ENCODE results near the gene LYPD6B. TPM values are rescaled to one million over a fixed set of nuclear protein-coding genes. Genes with fewer than 3 reads are reported as not detected.

Gene LYPD6B
- total RNA-seq, 2 experiments from 2014 or later: not detected

- Mint-ChIP-seq H3K4me3 (no peak overlapping the region), H3K27ac (no peak overlapping the region), H3K36me3 (peaks cover 3% of the 10 kb centered on the region), H3K27me3 (no peaks in the 10 kb centered on the region), H3K9me3 (no peaks in the 10 kb centered on the region), H3K4me1 (ENCODE audit: low read depth) (peaks cover 1% of the 10 kb centered on the region)
- peak; percentile 80 for DNase-seq
- CTCF ChIA-PET: interaction anchor here (0.6 to 6.8 kb wide), 42 partner anchors 8 to 581 kb away, joined by 3 to 93 read pairs (median 4); partner anchors contain the start of gene LYPD6B
- intact Hi-C loops (cut with micrococcal nuclease): loop anchor here (1.0 to 10.0 kb wide), 2 partner anchors 297 to 544 kb away; no protein-coding TSS in a partner anchor
- POLR2A ChIA-PET: no interaction called here
These were observed 21.1 kb upstream of the LYPD6B start for GRCh38 chr2:149017116-149017985.

GRCh38 chr2:149018981-149019380 lies 19.5 kb upstream of the LYPD6B start:
- POLR2A ChIA-PET: no interaction called here
- Mint-ChIP-seq H3K4me1 (ENCODE audit: low read depth) (peaks cover 1% of the 10 kb centered on the region), H3K27me3 (no peaks in the 10 kb centered on the region), H3K36me3 (peaks cover 4% of the 10 kb centered on the region), H3K9me3 (no peaks in the 10 kb centered on the region), H3K27ac (no peak overlapping the region), H3K4me3 (no peak overlapping the region)
- CTCF ChIA-PET: interaction anchor here (0.5 to 6.8 kb wide), 9 partner anchors 11 to 547 kb away, joined by 3 to 93 read pairs (median 17); no protein-coding TSS in a partner anchor
- no peak for DNase-seq
- intact Hi-C loops (cut with micrococcal nuclease): loop anchor here (10.0 kb wide), 1 partner anchor 296 kb away; no protein-coding TSS in a partner anchor

GRCh38 chr2:149019768-149020167 lies 18.7 kb upstream of the LYPD6B start:
- Mint-ChIP-seq H3K4me3 (no peak overlapping the region), H3K9me3 (no peaks in the 10 kb centered on the region), H3K4me1 (ENCODE audit: low read depth) (peaks cover 1% of the 10 kb centered on the region), H3K27me3 (no peaks in the 10 kb centered on the region), H3K27ac (no peak overlapping the region), H3K36me3 (peaks cover 4% of the 10 kb centered on the region)
- CTCF ChIA-PET: interaction anchor here (0.7 to 6.8 kb wide), 5 partner anchors 11 to 546 kb away, joined by 3 to 93 read pairs (median 25); no protein-coding TSS in a partner anchor
- POLR2A ChIA-PET: no interaction called here
- intact Hi-C loops (cut with micrococcal nuclease): loop anchor here (10.0 kb wide), 1 partner anchor 295 kb away; no protein-coding TSS in a partner anchor
- DNase-seq: no peak

- no peak overlapping the region for H3K4me3 Mint-ChIP-seq
- ChIA-PET CTCF (no interaction called here), POLR2A (no interaction called here)
- H3K36me3 Mint-ChIP-seq: peaks cover 4% of the 10 kb centered on the region
- no peak for DNase-seq
- no peaks in the 10 kb centered on the region for H3K9me3 Mint-ChIP-seq
- no peak overlapping the region for H3K27ac Mint-ChIP-seq
- intact Hi-C loops (cut with micrococcal nuclease): no loop called here
- no peaks in the 10 kb centered on the region for H3K27me3 Mint-ChIP-seq
- peaks cover 1% of the 10 kb centered on the region for H3K4me1 Mint-ChIP-seq (ENCODE audit: low read depth)
These were observed 18.1 kb upstream of the LYPD6B start for GRCh38 chr2:149020432-149020851.

GRCh38 chr2:149021271-149021719 lies 17.2 kb upstream of the LYPD6B start:
- ChIA-PET CTCF (no interaction called here), POLR2A (no interaction called here)
- no peak for DNase-seq
- Mint-ChIP-seq H3K9me3 (no peaks in the 10 kb centered on the region), H3K4me1 (ENCODE audit: low read depth) (peaks cover 1% of the 10 kb centered on the region), H3K36me3 (peaks cover 4% of the 10 kb centered on the region), H3K27me3 (no peaks in the 10 kb centered on the region), H3K27ac (no peak overlapping the region), H3K4me3 (no peak overlapping the region)
- intact Hi-C loops (cut with micrococcal nuclease): no loop called here

- intact Hi-C loops (cut with micrococcal nuclease): no loop called here
These were observed 16.7 kb upstream of the LYPD6B start for GRCh38 chr2:149021761-149022160.

GRCh38 chr2:149023091-149023490 lies 15.4 kb upstream of the LYPD6B start:
- intact Hi-C loops (cut with micrococcal nuclease): no loop called here
- POLR2A ChIA-PET: no interaction called here

More at GRCh38 chr2:149021761-149022160, 16.7 kb upstream of the LYPD6B start:
- H3K27me3 Mint-ChIP-seq: no peaks in the 10 kb centered on the region
- H3K9me3 Mint-ChIP-seq: no peaks in the 10 kb centered on the region
- peaks cover 4% of the 10 kb centered on the region for H3K36me3 Mint-ChIP-seq
- POLR2A ChIA-PET: no interaction called here
- DNase-seq: no peak
- H3K4me1 Mint-ChIP-seq (ENCODE audit: low read depth): peaks cover 1% of the 10 kb centered on the region
- CTCF ChIA-PET: no interaction called here
- H3K4me3 Mint-ChIP-seq: no peak overlapping the region
- H3K27ac Mint-ChIP-seq: no peak overlapping the region

GRCh38 chr2:149027590-149028250 lies 10.8 kb upstream of the LYPD6B start:
- Mint-ChIP-seq H3K27me3 (peaks cover 3% of the 10 kb centered on the region), H3K27ac (no peak overlapping the region), H3K36me3 (peaks cover 4% of the 10 kb centered on the region), H3K9me3 (no peaks in the 10 kb centered on the region), H3K4me3 (no peak overlapping the region), H3K4me1 (ENCODE audit: low read depth) (peaks cover 4% of the 10 kb centered on the region)
- CTCF ChIA-PET: interaction anchor here (1.7 kb wide), 1 partner anchor 10 kb away, joined by 7 read pairs; no protein-coding TSS in a partner anchor
- POLR2A ChIA-PET: no interaction called here
- intact Hi-C loops (cut with micrococcal nuclease): no loop called here
- no peak for DNase-seq

More at GRCh38 chr2:149023091-149023490, 15.4 kb upstream of the LYPD6B start:
- Mint-ChIP-seq H3K9me3 (no peaks in the 10 kb centered on the region), H3K4me1 (ENCODE audit: low read depth) (no peaks in the 10 kb centered on the region), H3K4me3 (no peak overlapping the region), H3K27ac (no peak overlapping the region), H3K27me3 (no peaks in the 10 kb centered on the region), H3K36me3 (peaks cover 4% of the 10 kb centered on the region)
- DNase-seq: no peak
- CTCF ChIA-PET: interaction anchor here (1.0 kb wide), 1 partner anchor 13 kb away, joined by 3 read pairs; no protein-coding TSS in a partner anchor

- ChIA-PET POLR2A (no interaction called here), CTCF (interaction anchor here (1.7 kb wide), 1 partner anchor 11 kb away, joined by 7 read pairs; no protein-coding TSS in a partner anchor)
- H3K27ac Mint-ChIP-seq: no peak overlapping the region
- peaks cover 5% of the 10 kb centered on the region for H3K27me3 Mint-ChIP-seq
- H3K9me3 Mint-ChIP-seq: no peaks in the 10 kb centered on the region
- no peak overlapping the region for H3K4me3 Mint-ChIP-seq
- H3K36me3 Mint-ChIP-seq: no peaks in the 10 kb centered on the region
- no peak for DNase-seq
- peaks cover 4% of the 10 kb centered on the region for H3K4me1 Mint-ChIP-seq (ENCODE audit: low read depth)
- intact Hi-C loops (cut with micrococcal nuclease): no loop called here
These were observed 10.1 kb upstream of the LYPD6B start for GRCh38 chr2:149028377-149028776.

- Mint-ChIP-seq H3K27me3 (peaks cover 9% of the 10 kb centered on the region), H3K4me1 (ENCODE audit: low read depth) (peaks cover 4% of the 10 kb centered on the region), H3K36me3 (no peaks in the 10 kb centered on the region), H3K4me3 (no peak overlapping the region), H3K9me3 (no peaks in the 10 kb centered on the region), H3K27ac (no peak overlapping the region)
- POLR2A ChIA-PET: no interaction called here
- CTCF ChIA-PET: interaction anchor here (1.7 to 2.4 kb wide), 3 partner anchors 10 to 12 kb away, joined by 7 to 13 read pairs (median 7); partner anchors contain the start of gene LYPD6B
- intact Hi-C loops (cut with micrococcal nuclease): no loop called here
- DNase-seq: no peak
These were observed 9.6 kb upstream of the LYPD6B start for GRCh38 chr2:149028891-149029290.

- no peak for DNase-seq
- Mint-ChIP-seq H3K4me1 (ENCODE audit: low read depth) (peaks cover 4% of the 10 kb centered on the region), H3K27ac (no peak overlapping the region), H3K27me3 (peaks cover 9% of the 10 kb centered on the region), H3K36me3 (no peaks in the 10 kb centered on the region), H3K4me3 (no peak overlapping the region), H3K9me3 (no peaks in the 10 kb centered on the region)
- intact Hi-C loops (cut with micrococcal nuclease): no loop called here
- ChIA-PET CTCF (interaction anchor here (1.8 to 2.4 kb wide), 2 partner anchors 10 to 12 kb away, joined by 7 to 13 read pairs; partner anchors contain the start of gene LYPD6B), POLR2A (no interaction called here)
These were observed 9.1 kb upstream of the LYPD6B start for GRCh38 chr2:149029307-149029965.
